LNCaP clone FGC (cell line): ENCODE data around the gene ELF3.
"Not testable (repeated sequence)": the region's sequence is repeated elsewhere in the genome, so short reads cannot be mapped to it uniquely, and the experiment has no call there.

Experiments used
- DNase-seq: peaks from one replicate; pipeline ENCODE4 v3.0.0-alpha.2; 2011; ENCODE audit warnings: low read depth
- H3K4me3 ChIP-seq: 2 replicates; pipeline ENCODE4 v1.5.1; 2011; ENCODE audit warnings: mild to moderate bottlenecking, low read depth, low read length, control low read depth
- TF ChIP-seq, protein P1 (sequence below): IDR thresholded peaks from 2 replicates; pipeline ENCODE4 v1.5.1; 2012; ENCODE audit warnings: mild to moderate bottlenecking; ENCODE audit not compliant: control insufficient read depth, insufficient read depth; ENCODE audit errors: extremely low read depth

ELF3 gene

GRCh38 chr1:202018468-202019234 is 8.3 kb downstream of the ELF3 start:
- peak; percentile 95 for DNase-seq
- peak overlapping the region; percentile 40 for H3K4me3 ChIP-seq
- TF ChIP-seq, protein P1, sequence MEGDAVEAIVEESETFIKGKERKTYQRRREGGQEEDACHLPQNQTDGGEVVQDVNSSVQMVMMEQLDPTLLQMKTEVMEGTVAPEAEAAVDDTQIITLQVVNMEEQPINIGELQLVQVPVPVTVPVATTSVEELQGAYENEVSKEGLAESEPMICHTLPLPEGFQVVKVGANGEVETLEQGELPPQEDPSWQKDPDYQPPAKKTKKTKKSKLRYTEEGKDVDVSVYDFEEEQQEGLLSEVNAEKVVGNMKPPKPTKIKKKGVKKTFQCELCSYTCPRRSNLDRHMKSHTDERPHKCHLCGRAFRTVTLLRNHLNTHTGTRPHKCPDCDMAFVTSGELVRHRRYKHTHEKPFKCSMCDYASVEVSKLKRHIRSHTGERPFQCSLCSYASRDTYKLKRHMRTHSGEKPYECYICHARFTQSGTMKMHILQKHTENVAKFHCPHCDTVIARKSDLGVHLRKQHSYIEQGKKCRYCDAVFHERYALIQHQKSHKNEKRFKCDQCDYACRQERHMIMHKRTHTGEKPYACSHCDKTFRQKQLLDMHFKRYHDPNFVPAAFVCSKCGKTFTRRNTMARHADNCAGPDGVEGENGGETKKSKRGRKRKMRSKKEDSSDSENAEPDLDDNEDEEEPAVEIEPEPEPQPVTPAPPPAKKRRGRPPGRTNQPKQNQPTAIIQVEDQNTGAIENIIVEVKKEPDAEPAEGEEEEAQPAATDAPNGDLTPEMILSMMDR = no peak

- not testable (repeated sequence) for DNase-seq, H3K4me3 ChIP-seq
Measured at GRCh38 chr1:202019235-202019558, 8.8 kb downstream of the ELF3 start.

- no peak overlapping the region for H3K4me3 ChIP-seq
- TF ChIP-seq, protein P1 = no peak
- DNase-seq = no peak
Measured at GRCh38 chr1:202023001-202023433, 12.6 kb downstream of the ELF3 start.

GRCh38 chr1:202029171-202029665 is 18.8 kb downstream of the ELF3 start:
- DNase-seq = no peak
- TF ChIP-seq, protein P1 = no peak
- H3K4me3 ChIP-seq = no peak overlapping the region

- no peak overlapping the region for H3K4me3 ChIP-seq
- TF ChIP-seq, protein P1 = no peak
- no peak for DNase-seq
Measured at GRCh38 chr1:202029727-202030126, 19.3 kb downstream of the ELF3 start.

GRCh38 chr1:202031796-202032195 is 21.4 kb downstream of the ELF3 start:
- TF ChIP-seq, protein P1 = no peak
- H3K4me3 ChIP-seq = no peak overlapping the region
- no peak for DNase-seq

- TF ChIP-seq, protein P1 = no peak
- DNase-seq = no peak
- no peak overlapping the region for H3K4me3 ChIP-seq
Measured at GRCh38 chr1:202034149-202034682, 23.8 kb downstream of the ELF3 start.
